ENCODE measurements around the gene NHSL2.
"Not testable (repeated sequence)": the region's sequence is repeated elsewhere in the genome, so short reads cannot be mapped to it uniquely, and the experiment has no call there.

NHSL2 gene

DNA sequence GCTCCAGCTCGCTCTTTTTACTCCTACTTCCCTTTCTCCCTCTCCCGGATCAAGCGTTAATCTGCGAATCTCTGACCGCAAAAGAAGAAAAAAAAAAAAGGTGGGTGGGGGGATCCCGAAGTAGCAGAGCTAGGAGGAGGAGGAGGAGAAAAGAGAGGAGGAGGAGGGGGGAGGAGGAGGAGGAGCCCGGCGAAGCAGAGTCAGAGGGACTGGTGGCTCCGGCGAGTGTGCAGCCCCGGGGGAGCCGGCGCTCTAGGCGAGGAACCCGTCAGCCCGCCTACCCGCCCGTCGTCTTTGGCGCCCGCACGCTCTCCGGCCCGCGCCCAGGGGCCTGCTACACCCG, at the start of gene NHSL2:
Gene NHSL2, plus strand, starts transcription at position 203 of the 343 bp plus-strand sequence.
- DNase-seq (ENCODE audit: low spot score): no peak

DNA sequence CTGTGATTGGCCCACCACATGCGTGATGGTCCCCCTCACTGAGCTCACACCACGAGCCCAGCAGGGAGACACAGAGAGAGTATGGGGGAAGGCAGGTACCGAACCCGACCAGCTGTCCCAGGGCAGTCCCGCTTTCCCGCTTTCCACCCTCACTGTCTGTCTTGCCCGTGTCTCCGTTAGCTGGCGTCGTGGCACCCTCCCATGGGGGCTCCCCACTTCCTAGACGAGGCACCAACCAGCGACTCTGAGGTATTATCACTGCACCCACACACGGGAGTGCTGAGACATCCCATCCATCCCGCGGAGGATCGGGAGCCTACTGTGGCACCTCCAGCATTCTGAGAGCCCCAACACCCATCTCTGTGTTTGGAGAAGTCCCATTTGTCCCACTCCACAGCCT, 43.0 kb upstream of the NHSL2 start:
- no peak for DNase-seq (ENCODE audit: low spot score)

DNA sequence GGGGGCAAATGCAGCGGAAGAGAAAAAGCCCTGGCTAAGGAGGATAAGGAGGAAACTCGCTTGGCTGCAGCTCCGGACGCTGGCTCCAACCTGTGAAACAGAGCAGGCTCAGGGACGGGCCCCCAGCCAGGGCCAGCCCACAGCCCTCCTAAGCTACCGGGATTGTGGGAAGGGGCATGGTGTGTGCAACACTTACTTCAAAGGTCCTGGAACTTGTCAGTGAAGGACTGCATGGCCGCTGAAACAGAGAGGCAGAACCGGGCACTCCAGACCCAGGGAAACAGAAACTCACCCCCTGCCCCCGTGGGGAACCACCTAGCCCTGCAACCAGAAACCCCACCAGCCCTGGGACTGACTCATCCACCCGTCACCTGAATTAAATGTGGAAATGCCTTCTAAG, 41.1 kb upstream of the NHSL2 start:
- DNase-seq (ENCODE audit: low spot score): not testable (repeated sequence)

DNA sequence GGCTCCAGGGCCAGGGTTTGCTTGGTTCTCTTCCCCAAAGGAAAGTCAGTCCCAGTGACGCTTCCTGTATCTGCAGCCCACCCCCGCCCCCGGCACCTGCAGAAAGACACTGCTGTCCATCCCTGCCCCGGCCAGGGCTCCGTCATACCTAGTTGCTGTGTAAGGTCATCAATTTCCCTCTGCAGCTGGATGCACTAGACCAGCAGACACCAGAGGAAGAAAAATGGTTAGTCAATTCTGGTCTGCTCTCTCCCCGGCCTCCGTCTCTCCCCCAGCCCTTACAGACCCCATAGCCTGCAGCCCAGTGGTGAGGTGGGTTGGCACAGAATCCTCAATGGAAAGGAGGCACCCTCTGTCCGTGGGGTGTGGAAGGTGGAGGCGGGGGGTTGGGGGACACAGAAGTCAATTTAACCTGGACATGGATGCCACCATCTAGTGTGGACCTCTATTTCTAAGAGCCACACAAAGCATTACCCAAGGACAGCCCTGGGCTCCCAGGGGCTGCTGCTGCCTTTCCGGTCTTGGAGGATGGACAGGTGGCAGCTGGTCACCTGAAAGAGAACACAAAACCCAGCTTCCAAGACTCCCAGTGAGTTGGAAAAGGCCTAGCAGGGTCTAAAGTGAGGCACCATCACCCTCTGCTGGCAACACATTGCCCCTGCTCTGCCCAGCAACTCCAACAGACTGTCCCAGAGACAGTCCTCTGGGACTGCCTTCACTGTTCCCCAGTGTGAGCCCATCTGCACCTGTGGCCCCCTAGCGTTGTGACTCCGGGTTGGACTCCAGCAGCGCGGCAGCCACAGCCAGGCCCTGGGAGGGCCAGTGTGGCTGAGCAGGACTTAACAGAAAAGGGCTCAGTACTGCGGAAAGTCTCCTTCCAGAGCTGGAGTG, 40.2 kb upstream of the NHSL2 start:
- no peak for DNase-seq (ENCODE audit: low spot score)

DNA sequence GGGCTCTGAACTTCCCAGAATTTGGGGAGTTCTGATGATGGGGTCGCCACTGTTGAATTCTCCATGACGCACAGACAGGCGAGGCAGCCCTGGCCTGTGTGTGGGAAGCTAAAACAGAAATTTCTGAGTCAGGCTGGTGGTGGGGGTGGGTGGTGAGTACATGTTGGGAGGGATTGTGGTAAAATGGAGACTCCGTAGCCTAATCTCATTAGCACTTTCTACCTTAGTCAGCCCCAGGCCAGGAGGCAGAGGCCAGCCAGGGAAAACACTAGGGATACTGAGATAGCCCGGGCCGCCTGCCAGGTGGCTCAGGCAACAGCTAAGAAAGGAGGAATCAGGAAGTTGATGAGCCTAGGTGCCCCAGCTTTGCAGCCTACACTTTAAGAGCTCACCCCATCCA, 39.3 kb upstream of the NHSL2 start:
- DNase-seq (ENCODE audit: low spot score): no peak

DNA sequence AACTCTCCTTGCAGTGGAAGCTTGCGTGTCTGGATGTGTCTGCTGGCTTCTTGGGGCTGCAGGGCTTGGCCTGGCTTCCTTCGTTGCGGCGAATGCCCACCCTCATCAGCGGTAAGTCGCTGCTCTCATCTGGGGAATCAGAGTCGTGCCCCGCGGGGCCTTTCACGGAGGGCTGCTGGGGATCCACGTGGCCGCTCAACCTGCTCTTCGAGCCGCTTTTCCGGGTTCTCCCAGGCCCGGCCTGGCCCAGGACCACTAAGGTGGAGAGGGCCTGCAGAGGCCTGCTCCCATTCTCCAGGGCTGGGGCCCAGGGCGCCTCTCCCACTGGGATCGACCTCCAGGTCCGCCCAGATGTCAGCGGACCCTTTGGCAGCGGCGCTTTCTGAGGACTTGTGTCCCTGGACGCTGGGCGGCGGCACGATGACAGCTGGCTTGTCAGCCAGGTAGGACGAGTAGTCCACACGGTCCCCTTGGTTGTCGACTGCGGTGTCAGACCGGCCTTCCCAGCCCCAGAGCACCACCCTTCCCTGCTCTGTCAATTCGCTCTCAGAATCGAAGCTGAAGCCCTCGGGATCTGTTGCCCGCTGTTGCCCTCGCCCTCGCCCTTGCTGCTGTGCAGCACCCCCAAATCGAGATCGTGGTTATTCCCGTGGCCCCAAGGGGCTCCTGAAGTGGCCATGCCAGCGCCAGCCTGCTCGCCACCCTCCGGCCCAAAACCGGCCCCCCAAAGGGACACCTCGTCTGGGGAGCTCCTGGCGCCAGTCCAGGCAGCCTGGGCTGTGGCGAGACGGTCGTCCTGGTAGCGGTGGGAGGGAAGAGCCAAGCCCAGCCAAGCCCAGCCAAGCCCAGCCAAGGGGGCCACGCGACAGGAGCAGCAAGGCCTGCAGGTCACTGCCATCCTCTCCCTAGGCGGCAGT, 37.8 kb upstream of the NHSL2 start:
- DNase-seq (ENCODE audit: low spot score): no peak

DNA sequence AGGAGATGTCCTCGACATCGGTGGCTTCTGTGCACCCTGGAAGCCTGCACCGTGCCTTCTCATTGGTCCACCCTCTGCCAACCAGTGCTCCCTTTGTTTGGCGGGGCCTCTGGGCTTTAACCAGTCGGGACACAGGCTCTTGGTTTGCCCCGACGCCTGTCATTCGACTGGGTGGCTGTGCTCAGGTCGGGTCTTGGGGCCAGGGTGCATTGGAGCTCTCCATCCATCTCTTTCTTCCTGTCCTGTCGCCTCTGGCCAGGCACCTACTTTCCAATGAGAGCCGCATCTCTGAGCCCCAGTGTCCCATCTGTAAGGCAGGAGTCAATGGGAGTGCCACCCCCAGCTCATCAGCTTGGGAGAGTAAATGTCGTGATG, 37.2 kb upstream of the NHSL2 start:
- no peak for DNase-seq (ENCODE audit: low spot score)

DNA sequence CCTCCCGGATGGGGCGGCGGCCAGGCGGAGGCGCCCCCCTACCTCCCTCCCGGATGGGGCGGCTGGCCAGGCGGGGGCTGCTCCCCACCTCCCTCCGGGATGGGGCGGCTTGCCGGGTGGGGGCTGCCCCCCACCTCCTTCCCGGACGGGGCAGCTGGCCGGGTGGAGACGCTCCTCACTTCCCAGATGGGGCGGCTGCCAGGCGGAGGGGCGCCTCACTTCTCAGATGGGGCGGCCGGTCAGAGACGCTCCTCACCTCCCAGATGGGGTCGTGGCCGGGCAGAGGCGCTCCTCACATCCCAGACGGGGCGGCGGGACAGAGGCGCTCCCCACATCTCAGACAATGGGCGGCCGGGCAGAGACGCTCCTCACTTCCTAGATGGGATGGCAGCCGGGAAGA, 33.8 kb upstream of the NHSL2 start:
- DNase-seq (ENCODE audit: low spot score): not testable (repeated sequence)

DNA sequence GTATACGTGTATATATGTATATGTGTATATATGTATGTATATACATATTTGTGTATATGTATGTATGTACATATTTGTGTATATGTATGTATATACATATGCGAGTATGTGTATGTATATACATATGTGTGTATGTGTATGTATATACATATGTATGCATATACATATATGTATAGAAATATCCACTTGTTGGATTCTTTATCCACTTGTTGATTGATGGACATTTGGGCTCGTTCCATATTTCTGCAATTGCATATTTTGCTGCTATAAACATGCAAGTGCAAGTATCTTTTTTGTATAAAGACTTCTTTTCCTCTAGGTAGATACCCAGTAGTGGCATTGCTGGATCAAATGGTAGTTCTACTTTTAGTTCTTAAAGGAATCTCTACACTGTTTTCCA, 25.5 kb upstream of the NHSL2 start:
- no peak for DNase-seq (ENCODE audit: low spot score)

DNA sequence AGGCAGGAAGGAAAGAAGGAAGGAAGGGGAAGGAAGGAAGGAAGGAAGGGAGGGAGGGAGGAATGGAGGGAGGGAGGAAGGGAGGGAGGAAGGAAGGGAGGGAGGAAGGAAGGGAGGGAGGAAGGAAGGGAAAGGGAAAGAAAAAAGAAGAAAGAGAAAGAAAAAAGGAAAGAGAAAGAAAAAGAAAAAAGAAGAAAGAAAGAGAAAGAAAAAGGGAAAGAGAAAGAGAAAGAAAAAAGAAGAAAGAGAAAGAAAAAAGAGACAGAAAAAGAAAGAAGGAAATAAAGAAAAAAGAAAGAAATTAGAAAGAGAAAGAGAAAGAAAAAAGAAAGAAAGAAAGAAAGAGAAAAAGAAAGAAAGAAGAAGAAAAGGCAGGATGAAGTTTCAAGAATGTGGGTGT, 15.0 kb upstream of the NHSL2 start:
- DNase-seq (ENCODE audit: low spot score): no peak

DNA sequence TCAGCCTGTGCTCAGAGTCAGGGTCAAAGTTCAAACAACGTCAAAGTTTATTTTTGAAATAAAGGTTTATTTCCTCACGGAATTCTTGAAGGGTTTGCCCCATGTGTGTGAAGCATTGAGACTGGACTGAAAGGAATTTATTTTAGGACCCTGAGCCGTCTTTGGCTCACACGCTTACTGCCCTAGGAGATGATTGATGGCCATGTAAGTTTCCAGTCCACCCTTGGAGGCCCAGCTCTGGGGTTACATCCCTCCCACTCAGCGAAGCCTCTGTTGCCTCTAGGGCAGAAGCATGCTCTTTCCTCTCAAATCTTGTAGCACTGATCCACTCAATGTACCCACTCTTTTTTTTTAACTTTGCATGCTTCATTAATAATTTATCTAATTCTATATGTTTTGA, 4.5 kb upstream of the NHSL2 start:
- no peak for DNase-seq (ENCODE audit: low spot score)

DNA sequence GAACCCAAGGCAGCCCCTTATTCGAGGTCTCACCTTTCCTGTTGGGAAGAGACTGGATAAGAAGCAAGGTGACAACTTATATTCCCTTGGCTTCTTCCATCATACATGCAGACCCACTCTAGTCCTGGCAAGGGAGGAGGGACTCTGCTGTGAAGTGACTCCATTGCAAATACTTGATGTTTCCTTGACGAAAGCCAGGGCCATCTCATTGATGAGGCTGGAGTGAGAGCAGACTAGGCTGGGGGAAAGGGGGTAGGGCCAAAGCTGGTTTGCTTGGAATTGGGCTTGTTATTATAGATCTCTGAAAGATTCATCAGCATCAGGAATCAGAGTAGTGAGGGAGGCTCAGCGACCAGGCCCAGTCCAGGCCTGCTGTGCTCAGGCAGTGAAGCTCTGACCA, 2.3 kb upstream of the NHSL2 start:
- DNase-seq (ENCODE audit: low spot score): no peak

DNA sequence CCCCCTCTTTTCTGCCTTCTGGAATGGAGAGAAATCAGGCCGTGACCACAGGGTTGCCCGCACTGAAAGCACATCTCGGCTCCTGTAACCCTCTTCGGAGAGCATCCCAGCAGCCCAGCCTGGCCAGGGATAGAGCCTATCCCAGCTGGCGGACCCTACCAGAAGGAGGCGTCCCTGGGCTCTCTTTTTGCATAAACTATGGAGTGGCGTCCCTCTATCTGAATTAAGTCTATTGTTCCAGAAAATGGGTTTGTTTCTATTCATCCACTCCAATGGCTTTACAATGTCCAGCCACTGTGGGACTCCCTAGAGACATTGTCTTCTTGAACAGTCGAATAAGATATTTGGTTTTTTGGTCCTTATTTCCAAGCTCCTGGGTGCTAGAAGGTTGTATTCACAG, 689 bp upstream of the NHSL2 start:
- DNase-seq (ENCODE audit: low spot score): no peak

DNA sequence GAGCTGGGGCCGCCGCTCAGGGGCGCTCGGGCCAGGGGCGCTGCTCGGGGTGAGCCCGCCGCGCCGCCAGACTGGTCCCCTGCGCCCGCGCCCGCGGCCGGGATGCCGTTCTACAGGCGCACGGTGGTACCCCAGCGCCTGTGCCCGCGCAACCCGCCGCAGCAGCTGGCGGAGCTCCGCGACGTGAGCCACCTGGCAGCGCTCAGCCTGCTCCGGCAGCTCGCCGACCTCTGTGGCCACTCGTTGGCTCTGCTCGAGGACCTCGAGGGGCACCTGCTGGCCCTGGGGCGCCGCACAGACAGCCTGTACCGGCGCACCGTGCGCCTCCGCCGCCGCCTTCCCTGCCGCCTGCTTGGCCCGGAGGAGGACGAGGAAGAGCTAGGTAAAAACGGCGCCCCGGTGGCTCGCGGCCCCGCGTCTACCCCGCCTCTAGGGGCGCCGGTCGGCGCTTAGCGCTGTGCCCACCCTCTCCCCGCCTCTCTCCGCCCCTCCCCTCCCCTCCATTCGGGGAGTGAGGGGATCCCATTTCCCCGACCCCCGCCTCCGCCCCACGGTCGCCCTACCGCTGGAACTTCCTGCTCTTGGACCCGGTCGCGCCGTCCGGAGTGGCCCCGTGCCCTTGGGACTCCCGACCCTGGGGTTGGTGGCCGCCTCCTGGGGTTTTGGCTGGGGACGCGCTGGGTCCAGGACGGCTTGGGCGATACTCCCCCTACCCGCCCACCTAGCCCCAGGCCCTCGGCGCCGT, 513 bp downstream of the NHSL2 start:
- DNase-seq (ENCODE audit: low spot score): no peak

DNA sequence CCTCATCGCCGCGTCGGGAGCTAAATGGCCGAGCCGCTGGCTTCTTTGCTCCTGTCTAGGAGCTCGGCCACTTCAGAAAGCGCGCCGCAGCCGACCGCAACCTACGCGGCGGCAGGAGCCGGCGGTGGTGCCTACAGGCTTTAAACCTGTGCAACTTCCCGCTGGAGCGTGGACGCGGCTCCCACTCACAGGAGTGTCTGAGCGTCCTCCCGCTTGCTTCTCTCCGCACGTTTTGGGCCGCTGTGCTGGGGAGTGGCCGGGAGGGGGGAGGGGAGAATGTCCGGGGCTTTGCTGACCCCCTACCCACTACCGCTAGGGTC, 1.0 kb downstream of the NHSL2 start:
- DNase-seq (ENCODE audit: low spot score): no peak

DNA sequence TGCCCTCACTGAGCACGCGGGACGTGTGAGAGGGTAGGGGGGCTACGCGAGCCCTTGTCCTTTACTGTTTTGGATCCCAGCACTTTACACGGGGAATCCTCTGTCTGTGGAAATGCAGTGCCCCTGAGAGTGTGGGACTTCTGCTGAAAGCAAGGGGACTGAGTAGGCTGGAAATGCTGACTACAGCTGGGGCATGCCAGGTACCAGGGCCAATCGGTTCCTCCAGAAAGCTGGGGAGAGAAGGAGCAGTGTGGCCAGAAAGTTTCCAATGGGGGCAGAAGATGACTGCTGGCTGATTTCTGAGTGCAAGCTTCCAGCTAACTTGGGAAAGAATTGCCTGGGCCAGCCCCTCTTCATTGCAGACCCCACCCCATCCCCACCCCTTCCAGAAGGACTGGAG, 1.5 kb downstream of the NHSL2 start:
- no peak for DNase-seq (ENCODE audit: low spot score)

DNA sequence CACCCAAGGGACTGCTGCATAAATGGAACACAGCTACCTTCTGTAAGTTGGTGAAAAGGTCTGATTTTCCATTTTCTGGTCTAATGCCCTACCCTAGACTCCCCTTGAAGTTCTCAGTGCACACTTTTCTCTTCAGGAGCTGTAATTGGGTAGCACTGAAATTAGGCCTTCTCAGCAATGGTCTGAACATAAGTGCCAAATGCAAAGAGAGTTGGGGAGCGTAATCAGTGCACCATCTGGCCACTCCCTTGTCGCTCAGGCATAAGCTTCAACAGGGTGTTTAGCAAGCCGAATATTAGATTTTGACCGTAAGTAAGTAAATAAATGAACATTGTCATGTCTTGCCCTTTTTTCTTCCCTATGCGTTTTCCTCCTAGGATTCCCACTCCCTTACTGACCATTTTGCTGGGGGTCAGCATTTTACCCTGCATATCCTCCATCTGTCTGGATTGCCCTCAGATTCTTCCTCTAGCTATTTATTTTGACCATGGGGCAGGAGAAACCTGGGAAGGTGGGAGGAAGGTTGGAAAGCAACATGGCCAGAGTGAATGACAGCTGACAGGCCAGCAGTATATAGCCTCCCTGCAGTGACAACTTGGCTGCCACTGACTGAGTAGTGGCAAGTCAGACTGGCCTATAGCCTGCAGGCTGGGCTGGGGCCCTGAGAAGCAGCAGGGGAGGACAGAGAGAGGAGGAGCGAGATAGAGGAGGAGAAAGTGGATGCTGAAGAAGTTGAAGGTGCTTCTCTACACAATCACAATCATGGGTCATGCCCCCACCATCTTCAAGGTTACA, 2.7 kb downstream of the NHSL2 start:
- DNase-seq (ENCODE audit: low spot score): no peak

DNA sequence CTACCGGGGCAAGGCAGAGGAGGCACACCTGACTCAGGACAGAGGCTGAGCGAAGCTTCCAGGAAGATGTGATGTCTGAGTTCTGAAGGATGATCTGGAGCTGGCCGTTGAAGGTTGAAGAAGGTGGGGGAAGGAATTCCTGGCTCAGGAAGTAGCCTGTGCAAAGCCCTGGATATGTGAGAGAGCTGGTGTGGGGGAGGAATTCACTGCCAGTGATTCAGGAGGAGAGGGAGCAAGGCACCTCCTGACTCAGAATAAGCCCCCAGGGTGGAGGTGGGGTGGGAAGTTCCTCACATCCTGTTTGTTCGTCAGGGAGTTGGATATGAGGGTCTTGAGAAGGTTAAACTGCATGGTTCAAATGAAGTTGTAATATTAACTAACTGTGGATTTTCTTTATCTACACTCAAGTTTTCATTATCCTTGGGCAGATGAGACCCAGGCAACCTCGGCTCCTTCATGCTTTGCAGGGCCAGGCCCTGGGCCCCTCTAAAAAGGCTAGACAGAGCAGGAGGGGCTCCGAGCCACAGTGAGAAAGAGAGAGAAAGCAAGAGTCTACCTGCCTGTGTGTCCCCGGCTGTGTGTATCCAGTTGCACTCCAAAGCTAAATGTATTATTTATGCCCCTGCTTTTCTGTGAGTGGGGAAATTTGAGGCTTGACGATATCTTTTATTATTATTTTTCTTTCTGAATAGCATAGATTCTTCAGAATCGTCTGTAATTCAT, 7.1 kb downstream of the NHSL2 start:
- no peak for DNase-seq (ENCODE audit: low spot score)

DNA sequence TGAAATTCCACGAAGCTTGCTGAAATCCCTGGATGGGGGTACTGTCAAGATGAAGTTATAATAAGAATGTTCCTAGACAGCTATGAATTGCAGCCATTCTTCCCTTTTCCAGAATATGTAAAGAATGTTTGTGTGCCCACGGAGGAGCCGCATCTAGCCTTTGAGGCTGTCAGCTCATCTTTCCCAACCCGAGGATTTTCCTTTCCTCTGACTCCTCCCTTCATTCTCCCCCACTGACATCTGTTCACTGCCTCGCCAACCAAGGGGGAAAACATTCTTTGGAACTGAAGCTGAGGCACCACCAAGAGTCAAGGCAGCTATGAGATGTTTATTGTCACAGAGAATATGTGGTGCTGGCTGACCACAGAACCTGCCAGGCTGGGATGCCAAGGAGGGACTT, 8.8 kb downstream of the NHSL2 start:
- no peak for DNase-seq (ENCODE audit: low spot score)

DNA sequence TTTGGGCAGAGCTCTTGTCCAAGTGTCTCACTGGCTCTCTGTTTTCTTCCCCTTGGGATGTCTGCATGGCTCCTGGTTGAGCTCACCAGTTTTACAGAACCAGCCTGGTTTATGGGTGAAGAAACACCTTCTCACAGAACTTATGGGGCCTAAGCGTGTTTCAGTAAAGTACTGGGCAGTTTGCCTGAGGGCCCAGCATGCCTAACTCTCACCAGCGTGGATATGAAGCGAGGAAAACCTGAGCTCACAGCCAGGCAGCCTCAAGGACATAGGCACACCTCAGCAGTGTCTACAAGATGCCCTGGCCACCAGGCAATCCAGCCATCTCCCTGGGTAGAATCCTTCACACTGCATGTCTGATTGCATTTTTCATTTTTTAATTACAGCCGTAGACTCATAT, 9.2 kb downstream of the NHSL2 start:
- no peak for DNase-seq (ENCODE audit: low spot score)

DNA sequence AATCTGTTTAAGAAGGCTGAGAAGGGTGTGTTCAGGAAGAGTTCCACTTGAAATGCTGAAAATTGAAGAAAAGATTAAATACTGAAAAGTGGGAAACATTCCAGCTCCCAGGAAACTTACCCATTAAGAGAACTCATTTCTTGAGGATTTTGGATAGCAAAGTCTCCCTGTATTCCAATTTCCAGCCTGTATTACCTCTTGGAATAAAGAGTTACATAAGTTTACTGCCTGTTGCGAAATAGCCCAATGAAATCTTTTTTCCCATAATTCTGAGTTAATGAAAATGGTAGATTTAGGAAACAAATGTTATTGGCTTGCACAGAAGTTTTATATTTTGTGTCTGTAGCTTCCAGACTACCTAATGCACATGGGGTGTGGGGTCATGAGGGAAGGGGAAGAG, 12.0 kb downstream of the NHSL2 start:
- no peak for DNase-seq (ENCODE audit: low spot score)

Measured in putamen (tissue), 1 donor.